ENCODE data around the gene ARHGDIA. TPM values are rescaled to one million over a fixed set of nuclear protein-coding genes. Genes with fewer than 3 reads are reported as not detected.

The ARHGDIA gene
- total RNA-seq, 1 experiment from 2014 or later, result 201 TPM

DNA sequence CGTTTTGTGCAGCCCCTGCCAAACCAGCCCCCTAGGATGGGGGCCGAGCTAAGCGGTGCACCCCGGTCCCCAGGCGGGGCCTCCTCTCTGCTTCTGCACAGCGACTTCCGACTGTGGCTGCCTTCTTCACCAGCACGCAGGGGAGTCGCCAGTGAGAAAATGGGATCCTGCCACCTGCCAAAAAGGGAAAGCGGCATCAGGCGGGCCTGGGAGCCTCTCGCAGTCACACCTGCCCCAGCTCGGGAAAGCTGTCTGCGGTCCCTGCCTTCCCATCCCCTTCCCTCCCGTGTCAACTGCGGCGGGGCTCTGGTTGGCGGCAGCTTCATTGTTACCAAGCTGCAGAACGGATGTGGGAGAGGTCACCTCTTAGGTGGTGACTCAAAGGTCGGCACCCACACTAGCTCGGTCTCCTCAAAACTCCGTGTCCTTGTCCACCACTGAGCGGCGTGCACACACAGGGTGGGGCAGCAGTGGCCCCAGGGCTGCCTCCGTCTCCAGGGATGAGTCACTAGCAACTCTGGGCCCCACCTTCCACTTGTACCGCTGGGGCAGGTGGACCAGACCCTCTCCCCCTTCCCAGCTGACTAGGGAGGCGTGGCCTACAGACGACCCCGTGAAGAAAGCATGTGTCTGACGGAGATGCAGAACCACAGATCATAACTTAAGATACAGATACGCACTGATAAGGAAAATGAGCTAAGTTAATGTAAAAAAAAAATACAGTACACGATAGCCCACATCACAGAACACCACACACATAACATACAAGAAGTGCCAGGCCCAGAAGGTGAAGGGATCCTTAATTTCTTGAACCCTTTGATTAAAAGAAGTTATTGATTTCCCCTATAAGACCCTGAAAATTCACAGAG is 41.5 kb upstream of the ARHGDIA start:
- CTCF ChIA-PET, result interaction anchor here (0.5 to 1.0 kb wide), 3 partner anchors 11 to 33 kb away, joined by 3 to 4 read pairs (median 3); no protein-coding TSS in a partner anchor
- H3K4me2 ChIP-seq (ENCODE audit: low read length), result peak overlapping the region; percentile 70
- H4K20me1 ChIP-seq (ENCODE audit: low read length), result 0 out of 2 replicates have a peak, but pooled peaks cover 18% of the 10 kb centered on the region
- TF ChIP-seq EZH2phosphoT487 (IDR thresholded peaks at IDR 0.05; ENCODE audit: borderline replicate concordance, low read length), result no peak
- TF ChIP-seq CTCF (conservative IDR thresholded peaks at IDR 0.05; ENCODE audit: low read depth, low read length), result peak; percentile 37; the same call in 1 of the 2 replicates
- TF ChIP-seq EZH2 (IDR thresholded peaks at IDR 0.05; ENCODE audit: low read length, unreplicated experiment), result no peak
- intact Hi-C loops (cut with micrococcal nuclease), result no loop called here
- peaks cover 7% of the 10 kb centered on the region for H3F3A ChIP-seq (ENCODE audit: low read length, unreplicated experiment)
- no TSS peak for BruUV-seq (replicated peaks)
- no peaks in the 10 kb centered on the region for H3K27me3 ChIP-seq (ENCODE audit: low read length)
- H3K36me3 ChIP-seq (ENCODE audit: low read depth, low read length), result peaks cover 26% of the 10 kb centered on the region; the same call in 1 of the 2 replicates
- peaks cover 29% of the 10 kb centered on the region for H3K79me2 ChIP-seq (ENCODE audit: low read length)
- H3K27ac ChIP-seq (ENCODE audit: low read length), result peak overlapping the region; percentile 52
- peaks cover 45% of the 10 kb centered on the region for H3K4me1 ChIP-seq (ENCODE audit: insufficient read depth, low read length)
- POLR2A ChIA-PET (ENCODE audit: unreplicated experiment), result no interaction called here
- no peak overlapping the region for H2AFZ ChIP-seq (ENCODE audit: low read length)
- peak; percentile 90 for DNase-seq
- no peaks in the 10 kb centered on the region for H3K9me3 ChIP-seq (ENCODE audit: low read length)
- no peak overlapping the region for H3K9ac ChIP-seq (ENCODE audit: low read length)
- H3K4me3 ChIP-seq (ENCODE audit: low read length), result no peak overlapping the region; the same call in 1 of the 2 replicates
- H3K9me2 ChIP-seq (replicated peaks; ENCODE audit: low read length), result no peaks in the 10 kb centered on the region
- ATAC-seq, result peak; percentile 61

DNA sequence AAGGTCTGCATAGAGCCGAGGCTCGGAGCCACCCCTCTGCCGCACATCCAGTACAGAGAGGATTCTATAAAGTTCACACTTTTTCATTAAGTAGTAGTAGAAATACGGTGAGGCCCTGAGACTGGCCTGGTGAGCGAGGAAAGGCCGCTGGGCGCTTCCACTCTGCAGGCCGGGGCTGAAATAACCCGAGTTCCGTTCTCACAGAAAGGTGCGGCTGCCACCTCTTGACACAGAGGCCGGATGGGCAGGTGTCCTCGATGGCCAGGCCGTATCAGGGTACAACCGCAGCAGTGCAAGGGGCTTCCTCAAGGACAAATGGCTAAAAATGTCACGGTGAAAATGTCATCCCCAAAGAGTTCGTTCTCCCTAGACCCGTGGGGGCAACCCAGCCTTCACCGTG is 40.8 kb upstream of the ARHGDIA start:
- Histone ChIP-seq H3K9me3 (ENCODE audit: low read length) (no peaks in the 10 kb centered on the region), H3K4me2 (ENCODE audit: low read length) (peak overlapping the region; percentile 70), H3K4me1 (ENCODE audit: insufficient read depth, low read length) (peaks cover 42% of the 10 kb centered on the region), H3K79me2 (ENCODE audit: low read length) (peaks cover 22% of the 10 kb centered on the region), H3F3A (ENCODE audit: low read length, unreplicated experiment) (peaks cover 7% of the 10 kb centered on the region), H3K9ac (ENCODE audit: low read length) (no peak overlapping the region), H2AFZ (ENCODE audit: low read length) (no peak overlapping the region), H3K27me3 (ENCODE audit: low read length) (no peaks in the 10 kb centered on the region), H3K36me3 (ENCODE audit: low read depth, low read length) (peaks cover 26% of the 10 kb centered on the region; the same call in 1 of the 2 replicates), H4K20me1 (ENCODE audit: low read length) (0 out of 2 replicates have a peak, but pooled peaks cover 18% of the 10 kb centered on the region), H3K27ac (ENCODE audit: low read length) (peak overlapping the region; percentile 45; the same call in 1 of the 2 replicates), H3K4me3 (ENCODE audit: low read length) (peak overlapping the region; percentile 49), H3K9me2 (replicated peaks; ENCODE audit: low read length) (no peaks in the 10 kb centered on the region)
- intact Hi-C loops (cut with micrococcal nuclease), result loop anchor here (1.0 kb wide), 1 partner anchor 21 kb away; the partner anchor contains the start of genes ALYREF and ANAPC11
- CTCF ChIA-PET, result interaction anchor here (1.0 kb wide), 1 partner anchor 12 kb away, joined by 3 read pairs; no protein-coding TSS in a partner anchor
- TF ChIP-seq EZH2 (IDR thresholded peaks at IDR 0.05; ENCODE audit: low read length, unreplicated experiment), result no peak
- no peak for TF ChIP-seq CTCF (conservative IDR thresholded peaks at IDR 0.05; ENCODE audit: low read depth, low read length)
- TF ChIP-seq EZH2phosphoT487 (IDR thresholded peaks at IDR 0.05; ENCODE audit: borderline replicate concordance, low read length), result no peak
- POLR2A ChIA-PET (ENCODE audit: unreplicated experiment), result interaction anchor here (0.7 kb wide), 1 partner anchor 15 kb away, joined by 4 read pairs; no protein-coding TSS in a partner anchor
- DNase-seq (no peak), ATAC-seq (no peak)
- BruUV-seq (replicated peaks), result no TSS peak

All from PC-3 (cell line).